ENCODE results near the gene USP35. TPM values are rescaled to one million over a fixed set of nuclear protein-coding genes. Genes with fewer than 3 reads are reported as not detected.

USP35 gene
- total RNA-seq, 2 experiments from 2014 or later: 8.5 to 10.6 TPM

- CTCF ChIA-PET: no interaction called here
- Mint-ChIP-seq H3K4me1 (no peaks in the 10 kb centered on the region), H3K9me3 (ENCODE audit: low read depth) (no peaks in the 10 kb centered on the region), H3K36me3 (peaks cover 17% of the 10 kb centered on the region), H3K27me3 (no peaks in the 10 kb centered on the region), H3K27ac (no peak overlapping the region), H3K4me3 (no peak overlapping the region)
- DNase-seq (no peak), ATAC-seq (no peak)
Measured at GRCh38 chr11:78177216-78177615, 11.5 kb upstream of the USP35 start.

GRCh38 chr11:78179459-78180071, 9.2 kb upstream of the USP35 start:
- H3K27me3 Mint-ChIP-seq: no peaks in the 10 kb centered on the region
- H3K4me1 Mint-ChIP-seq: no peaks in the 10 kb centered on the region
- no peak overlapping the region for H3K27ac Mint-ChIP-seq
- peaks cover 17% of the 10 kb centered on the region for H3K36me3 Mint-ChIP-seq
- no peaks in the 10 kb centered on the region for H3K9me3 Mint-ChIP-seq (ENCODE audit: low read depth)
- CTCF ChIA-PET: no interaction called here
- DNase-seq (no peak), ATAC-seq (no peak)
- H3K4me3 Mint-ChIP-seq: no peak overlapping the region

GRCh38 chr11:78180751-78181150, 8.0 kb upstream of the USP35 start:
- CTCF ChIA-PET: no interaction called here
- Mint-ChIP-seq H3K4me1 (peaks cover 1% of the 10 kb centered on the region), H3K27ac (no peak overlapping the region), H3K27me3 (no peaks in the 10 kb centered on the region), H3K36me3 (peaks cover 17% of the 10 kb centered on the region), H3K4me3 (no peak overlapping the region), H3K9me3 (ENCODE audit: low read depth) (no peaks in the 10 kb centered on the region)
- ATAC-seq (no peak), DNase-seq (no peak)

DNA sequence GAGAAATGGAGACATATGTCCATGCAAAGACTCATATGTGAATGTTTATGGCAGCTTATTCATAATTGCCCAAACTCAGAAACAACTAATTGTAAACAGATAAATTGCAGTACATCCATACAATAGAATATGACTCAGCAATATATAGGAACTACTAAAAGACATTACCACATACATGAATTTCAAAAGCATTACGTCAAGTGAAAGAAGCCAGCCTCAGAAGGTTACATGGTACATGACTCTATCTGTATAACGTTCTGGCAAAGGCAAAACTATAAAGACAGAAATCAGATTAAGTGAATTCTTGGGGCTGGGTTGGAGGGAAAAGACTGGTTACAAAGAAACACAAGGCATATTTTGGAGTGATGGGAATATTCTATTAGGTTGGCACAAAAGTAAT, 7.5 kb upstream of the USP35 start:
- H3K9me3 Mint-ChIP-seq (ENCODE audit: low read depth): no peaks in the 10 kb centered on the region
- DNase-seq: no peak
- H3K27ac Mint-ChIP-seq: no peak overlapping the region
- ATAC-seq: no peak
- H3K4me1 Mint-ChIP-seq: peaks cover 1% of the 10 kb centered on the region
- CTCF ChIA-PET: no interaction called here
- H3K27me3 Mint-ChIP-seq: no peaks in the 10 kb centered on the region
- no peak overlapping the region for H3K4me3 Mint-ChIP-seq
- peaks cover 15% of the 10 kb centered on the region for H3K36me3 Mint-ChIP-seq

DNA sequence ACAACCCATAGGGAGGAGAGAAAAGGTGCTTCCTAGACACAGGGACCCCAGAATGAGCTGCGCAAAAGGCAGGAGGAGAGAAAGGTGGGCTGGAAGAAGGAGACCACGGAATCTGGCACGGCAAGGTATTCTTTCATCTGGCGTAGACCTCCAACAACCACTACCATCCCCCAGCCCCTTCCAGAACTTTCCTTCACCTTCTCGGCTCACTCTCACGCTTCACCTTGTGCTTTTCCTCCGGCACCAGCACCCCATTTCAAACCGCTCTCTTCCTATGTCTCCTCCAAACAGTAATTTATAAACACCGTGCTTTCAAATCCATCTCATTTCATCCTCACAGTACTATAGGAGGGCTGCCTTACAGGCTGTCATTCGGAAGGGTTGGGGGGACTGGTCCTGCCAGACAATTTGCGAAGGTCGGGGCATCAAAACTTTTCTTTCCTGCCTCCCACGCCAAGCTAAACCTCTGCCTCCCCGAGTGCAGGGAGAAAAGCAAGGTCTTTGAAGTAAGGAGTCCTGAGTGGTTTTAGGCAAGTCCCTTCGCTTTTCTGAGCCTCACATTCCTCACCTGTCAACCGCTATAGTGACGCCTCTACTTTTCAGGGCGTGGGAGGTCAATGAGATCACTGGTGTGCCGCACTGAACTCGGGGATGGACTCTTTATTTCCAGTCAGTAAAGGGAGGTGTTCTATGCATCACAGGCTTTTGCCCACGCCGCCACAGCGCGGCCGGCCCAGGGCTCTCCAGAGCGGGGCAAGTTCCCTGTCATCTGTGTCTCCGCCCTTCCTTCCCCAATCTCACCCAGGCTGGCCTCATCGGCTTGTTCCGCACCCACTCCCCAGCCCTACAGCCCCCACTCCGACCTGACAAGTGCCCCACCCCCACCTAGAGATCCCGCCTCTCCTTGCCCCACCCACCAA, 1.1 kb upstream of the USP35 start:
- H3K27ac Mint-ChIP-seq: peak overlapping the region; percentile 85
- no peaks in the 10 kb centered on the region for H3K27me3 Mint-ChIP-seq
- CTCF ChIA-PET: interaction anchor here (0.7 to 1.6 kb wide), 7 partner anchors 15 to 377 kb away, joined by 3 to 4 read pairs (median 3); partner anchors contain the start of genes ALG8 and INTS4
- peaks cover 34% of the 10 kb centered on the region for H3K4me1 Mint-ChIP-seq
- H3K36me3 Mint-ChIP-seq: peaks cover 4% of the 10 kb centered on the region
- H3K9me3 Mint-ChIP-seq (ENCODE audit: low read depth): no peaks in the 10 kb centered on the region
- ATAC-seq: peak; percentile 37
- peak; percentile 71 for DNase-seq
- H3K4me3 Mint-ChIP-seq: peak overlapping the region; percentile 97

DNA sequence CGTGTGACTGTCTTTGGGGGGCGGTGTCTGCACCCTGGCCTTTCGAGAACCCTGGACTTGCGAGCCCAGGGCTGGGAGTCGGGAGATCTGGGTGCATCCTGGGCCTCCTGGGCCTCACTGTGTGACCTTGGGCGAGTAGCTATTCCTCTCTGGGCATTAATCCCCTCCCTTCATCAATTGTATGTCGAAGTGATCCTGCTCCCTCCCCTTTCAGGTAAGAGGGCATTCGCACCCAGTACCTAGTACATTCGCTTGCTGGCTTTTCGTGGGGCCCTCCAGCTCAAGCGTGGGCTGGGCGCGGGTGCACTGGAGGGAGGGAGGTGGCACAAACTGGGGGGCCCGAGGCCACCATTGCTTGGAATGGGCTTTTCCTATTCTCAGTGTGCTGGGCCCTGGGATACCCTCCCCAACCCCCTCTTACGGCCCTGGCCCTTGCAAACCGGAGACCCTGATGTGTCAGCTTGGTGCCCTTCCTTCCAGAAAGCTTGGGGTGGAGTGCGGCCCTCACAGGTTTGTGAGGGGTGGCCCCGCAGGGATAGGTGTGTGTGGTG, 530 bp downstream of the USP35 start:
- Mint-ChIP-seq H3K27ac (peak overlapping the region; percentile 85), H3K9me3 (ENCODE audit: low read depth) (no peaks in the 10 kb centered on the region), H3K4me3 (peak overlapping the region; percentile 97), H3K4me1 (peaks cover 41% of the 10 kb centered on the region), H3K27me3 (no peaks in the 10 kb centered on the region), H3K36me3 (peaks cover 1% of the 10 kb centered on the region)
- no peak for DNase-seq
- CTCF ChIA-PET: interaction anchor here (1.0 to 1.8 kb wide), 6 partner anchors 13 to 375 kb away, joined by 3 to 7 read pairs (median 4); partner anchors contain the start of gene INTS4
- no peak for ATAC-seq

GRCh38 chr11:78189851-78190250, 1.1 kb downstream of the USP35 start:
- CTCF ChIA-PET: interaction anchor here (1.5 to 1.8 kb wide), 2 partner anchors 13 to 374 kb away, joined by 5 to 7 read pairs; no protein-coding TSS in a partner anchor
- H3K4me1 Mint-ChIP-seq: peaks cover 47% of the 10 kb centered on the region
- H3K4me3 Mint-ChIP-seq: peak overlapping the region; percentile 97
- no peaks in the 10 kb centered on the region for H3K27me3 Mint-ChIP-seq
- peak overlapping the region; percentile 54 for H3K27ac Mint-ChIP-seq
- DNase-seq (no peak), ATAC-seq (no peak)
- H3K36me3 Mint-ChIP-seq: peaks cover 1% of the 10 kb centered on the region
- H3K9me3 Mint-ChIP-seq (ENCODE audit: low read depth): no peaks in the 10 kb centered on the region

DNA sequence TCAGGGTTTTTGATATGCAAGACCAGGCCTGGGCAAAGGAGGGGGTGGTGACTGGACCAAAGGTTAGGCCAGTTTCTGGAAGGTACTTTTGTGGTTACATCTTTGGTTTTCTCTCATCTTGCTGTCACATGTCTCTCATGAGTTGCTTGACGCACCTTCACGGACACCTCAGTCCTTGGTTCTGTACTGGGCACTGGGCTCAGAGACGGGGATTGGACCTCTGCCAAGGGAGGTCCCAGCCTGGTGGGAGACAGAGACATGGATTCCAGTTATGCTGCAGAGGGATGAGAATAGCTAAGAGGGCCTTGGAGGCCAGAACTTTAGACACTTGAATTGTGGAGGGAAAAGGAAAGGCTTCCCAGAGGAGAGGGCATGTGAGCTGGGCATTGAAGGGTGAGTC, 1.7 kb downstream of the USP35 start:
- no peak for DNase-seq
- Mint-ChIP-seq H3K36me3 (peaks cover 1% of the 10 kb centered on the region), H3K4me1 (peaks cover 46% of the 10 kb centered on the region), H3K27ac (no peak overlapping the region), H3K9me3 (ENCODE audit: low read depth) (no peaks in the 10 kb centered on the region), H3K27me3 (no peaks in the 10 kb centered on the region), H3K4me3 (no peak overlapping the region)
- CTCF ChIA-PET: interaction anchor here (1.5 to 1.8 kb wide), 2 partner anchors 12 to 374 kb away, joined by 5 to 7 read pairs; no protein-coding TSS in a partner anchor
- ATAC-seq: no peak

- Mint-ChIP-seq H3K36me3 (peaks cover 1% of the 10 kb centered on the region), H3K9me3 (ENCODE audit: low read depth) (no peaks in the 10 kb centered on the region), H3K27ac (no peak overlapping the region), H3K27me3 (no peaks in the 10 kb centered on the region), H3K4me1 (peaks cover 46% of the 10 kb centered on the region), H3K4me3 (no peak overlapping the region)
- CTCF ChIA-PET: interaction anchor here (1.5 to 1.8 kb wide), 2 partner anchors 11 to 373 kb away, joined by 5 to 7 read pairs; no protein-coding TSS in a partner anchor
- DNase-seq (no peak), ATAC-seq (no peak)
Measured at GRCh38 chr11:78190871-78191538, 2.3 kb downstream of the USP35 start.

GRCh38 chr11:78192223-78192719, 3.6 kb downstream of the USP35 start:
- Mint-ChIP-seq H3K27me3 (no peaks in the 10 kb centered on the region), H3K9me3 (ENCODE audit: low read depth) (no peaks in the 10 kb centered on the region), H3K36me3 (peaks cover 1% of the 10 kb centered on the region), H3K4me3 (no peak overlapping the region), H3K4me1 (peaks cover 36% of the 10 kb centered on the region), H3K27ac (no peak overlapping the region)
- DNase-seq: no peak
- no peak for ATAC-seq
- CTCF ChIA-PET: no interaction called here

DNA sequence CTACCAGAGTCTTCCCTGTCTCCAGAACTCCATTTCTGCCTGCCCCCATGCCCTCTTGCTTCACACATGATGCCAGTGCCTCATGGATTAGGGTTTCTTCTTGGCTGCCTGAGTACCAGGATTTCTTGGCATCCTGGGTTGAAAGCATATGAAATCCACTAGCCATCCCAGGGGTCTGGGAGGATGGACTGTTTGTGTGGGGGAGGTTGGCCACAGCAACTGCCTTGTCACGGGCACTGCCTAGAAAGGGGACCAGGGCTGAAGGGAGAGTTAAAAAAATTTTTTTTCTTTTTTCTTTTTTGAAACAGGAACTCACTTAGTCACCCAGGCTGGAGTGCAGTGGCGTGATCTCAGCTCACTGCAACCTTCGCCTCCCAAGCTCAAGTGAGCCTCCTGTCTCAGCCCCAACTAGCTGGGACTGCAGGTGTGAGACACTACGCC, 4.2 kb downstream of the USP35 start:
- CTCF ChIA-PET: interaction anchor here (1.1 kb wide), 1 partner anchor 10 kb away, joined by 4 read pairs; no protein-coding TSS in a partner anchor
- ATAC-seq: no peak
- H3K4me3 Mint-ChIP-seq: no peak overlapping the region
- peaks cover 31% of the 10 kb centered on the region for H3K4me1 Mint-ChIP-seq
- DNase-seq: no peak
- no peaks in the 10 kb centered on the region for H3K9me3 Mint-ChIP-seq (ENCODE audit: low read depth)
- peak overlapping the region; percentile 24 for H3K27ac Mint-ChIP-seq
- peaks cover 1% of the 10 kb centered on the region for H3K36me3 Mint-ChIP-seq
- H3K27me3 Mint-ChIP-seq: no peaks in the 10 kb centered on the region

GRCh38 chr11:78193806-78194205, 5.1 kb downstream of the USP35 start:
- no peak overlapping the region for H3K27ac Mint-ChIP-seq

DNA sequence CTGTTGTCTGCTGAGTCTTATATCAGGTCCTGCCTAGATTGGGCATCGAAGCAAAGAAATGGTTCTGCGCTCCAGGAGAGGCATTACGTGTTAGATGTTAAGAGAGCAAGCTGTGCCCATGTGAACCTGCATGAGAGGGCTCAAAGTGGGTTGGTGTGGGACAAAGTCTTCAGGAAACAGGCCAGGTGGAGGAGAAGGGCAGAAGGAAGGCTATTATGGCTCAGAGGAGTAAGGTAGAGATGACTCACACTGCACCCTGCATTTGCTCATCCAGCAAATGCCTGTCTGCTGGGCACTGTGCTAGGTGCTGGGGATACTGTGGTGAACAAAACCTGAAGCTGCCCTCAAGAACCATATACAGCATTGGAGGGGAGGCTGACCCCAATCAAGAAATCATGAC, 5.8 kb downstream of the USP35 start:
- Mint-ChIP-seq H3K27me3 (no peaks in the 10 kb centered on the region), H3K9me3 (ENCODE audit: low read depth) (no peaks in the 10 kb centered on the region), H3K4me3 (no peak overlapping the region), H3K27ac (no peak overlapping the region), H3K36me3 (peaks cover 1% of the 10 kb centered on the region), H3K4me1 (peaks cover 29% of the 10 kb centered on the region)
- DNase-seq (no peak), ATAC-seq (no peak)
- CTCF ChIA-PET: no interaction called here

More at GRCh38 chr11:78193806-78194205, 5.1 kb downstream of the USP35 start:
- Mint-ChIP-seq H3K9me3 (ENCODE audit: low read depth) (no peaks in the 10 kb centered on the region), H3K36me3 (peaks cover 1% of the 10 kb centered on the region), H3K4me3 (no peak overlapping the region), H3K27me3 (no peaks in the 10 kb centered on the region), H3K4me1 (peaks cover 31% of the 10 kb centered on the region)
- ATAC-seq: no peak
- DNase-seq: no peak
- CTCF ChIA-PET: interaction anchor here (1.1 kb wide), 1 partner anchor 9 kb away, joined by 4 read pairs; no protein-coding TSS in a partner anchor
